GM18499 (cell line): ENCODE data around the gene ATP5PB.

Source experiments
- ATAC-seq: cut with Tn5 transposase; IDR thresholded peaks from one replicate; pipeline ENCODE4 v1.9.1; 2021; ENCODE audit warnings: moderate number of reproducible peaks; ENCODE audit not compliant: insufficient read depth, unreplicated experiment

The ATP5PB gene

GRCh38 chr1:111446546-111446945 is 2.7 kb upstream of the ATP5PB start:
- no peak for ATAC-seq

GRCh38 chr1:111446967-111447892 is 2.0 kb upstream of the ATP5PB start:
- no peak for ATAC-seq

GRCh38 chr1:111448482-111448917 is 764 bp upstream of the ATP5PB start:
- ATAC-seq: peak; percentile 5

GRCh38 chr1:111449703-111450017 is 396 bp downstream of the ATP5PB start:
- ATAC-seq: no peak

GRCh38 chr1:111450185-111450584 is 921 bp downstream of the ATP5PB start:
- no peak for ATAC-seq

GRCh38 chr1:111452581-111452980 is 3.3 kb downstream of the ATP5PB start:
- ATAC-seq: no peak

GRCh38 chr1:111453706-111454105 is 4.4 kb downstream of the ATP5PB start:
- no peak for ATAC-seq

- no peak for ATAC-seq
Observed at GRCh38 chr1:111454859-111455641, 5.8 kb downstream of the ATP5PB start.

GRCh38 chr1:111455642-111456031 is 6.4 kb downstream of the ATP5PB start:
- no peak for ATAC-seq

- no peak for ATAC-seq
Observed at GRCh38 chr1:111461765-111462164, 12.5 kb downstream of the ATP5PB start.

- ATAC-seq: no peak
Observed at GRCh38 chr1:111462370-111463028, 13.2 kb downstream of the ATP5PB start.

GRCh38 chr1:111463029-111463683 is 13.9 kb downstream of the ATP5PB start:
- ATAC-seq: no peak

- ATAC-seq: no peak
Observed at GRCh38 chr1:111465754-111466153, 16.5 kb downstream of the ATP5PB start.

GRCh38 chr1:111466480-111466879 is 17.2 kb downstream of the ATP5PB start:
- ATAC-seq: no peak

GRCh38 chr1:111467865-111468716 is 18.8 kb downstream of the ATP5PB start:
- ATAC-seq: no peak

- no peak for ATAC-seq
Observed at GRCh38 chr1:111468717-111469100, 19.4 kb downstream of the ATP5PB start.

- ATAC-seq: no peak
Observed at GRCh38 chr1:111469539-111469938, 20.3 kb downstream of the ATP5PB start.

- no peak for ATAC-seq
Observed at GRCh38 chr1:111470596-111470995, 21.3 kb downstream of the ATP5PB start.

GRCh38 chr1:111471012-111471411 is 21.7 kb downstream of the ATP5PB start:
- ATAC-seq: no peak

GRCh38 chr1:111471538-111471937 is 22.3 kb downstream of the ATP5PB start:
- ATAC-seq: no peak
